GM12892 (cell line): ENCODE results near the gene CYP19A1.

ENCODE experiments used
- POLR2A ChIP-seq: IDR thresholded peaks from 2 replicates; pipeline ENCODE4 v1.6.1; 2011; ENCODE audit warnings: low read depth, low read length, control low read depth
- POLR2AphosphoS5 ChIP-seq: IDR thresholded peaks from 2 replicates; pipeline ENCODE4 v1.6.1; 2011; ENCODE audit warnings: low read depth, low read length, control low read depth
- TAF1 ChIP-seq: IDR thresholded peaks from 2 replicates; pipeline ENCODE4 v1.6.1; 2011; ENCODE audit warnings: low read depth, mild to moderate bottlenecking, control low read depth, low read length, borderline replicate concordance

DNA sequence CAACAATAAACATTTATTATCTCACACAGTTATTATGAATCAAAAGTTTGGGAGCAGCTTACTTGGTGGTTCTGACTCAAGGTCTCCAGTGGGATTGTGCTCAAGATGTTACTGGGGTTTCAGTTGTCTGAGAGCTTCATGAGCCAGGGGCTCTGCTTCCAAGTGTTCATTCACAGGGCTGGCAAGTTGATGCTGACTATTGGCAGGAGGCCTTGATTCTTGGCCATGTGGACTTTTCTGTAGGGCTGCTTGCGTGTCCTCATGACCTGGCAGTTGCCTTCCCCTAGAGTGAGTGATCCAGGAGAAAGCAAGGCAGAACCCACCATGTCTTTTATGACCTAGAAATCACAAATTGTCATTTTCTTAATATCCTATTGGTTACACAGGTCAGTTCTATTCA lies 156.5 kb downstream of the CYP19A1 start:
- TF ChIP-seq TAF1: no peak
- TF ChIP-seq POLR2A: no peak
- TF ChIP-seq POLR2AphosphoS5: no peak
